ENCODE results near the gene ACOXL. TPM values are rescaled to one million over a fixed set of nuclear protein-coding genes. Genes with fewer than 3 reads are reported as not detected.

Gene ACOXL
- total RNA-seq, 2 experiments from 2014 or later = not detected

DNA sequence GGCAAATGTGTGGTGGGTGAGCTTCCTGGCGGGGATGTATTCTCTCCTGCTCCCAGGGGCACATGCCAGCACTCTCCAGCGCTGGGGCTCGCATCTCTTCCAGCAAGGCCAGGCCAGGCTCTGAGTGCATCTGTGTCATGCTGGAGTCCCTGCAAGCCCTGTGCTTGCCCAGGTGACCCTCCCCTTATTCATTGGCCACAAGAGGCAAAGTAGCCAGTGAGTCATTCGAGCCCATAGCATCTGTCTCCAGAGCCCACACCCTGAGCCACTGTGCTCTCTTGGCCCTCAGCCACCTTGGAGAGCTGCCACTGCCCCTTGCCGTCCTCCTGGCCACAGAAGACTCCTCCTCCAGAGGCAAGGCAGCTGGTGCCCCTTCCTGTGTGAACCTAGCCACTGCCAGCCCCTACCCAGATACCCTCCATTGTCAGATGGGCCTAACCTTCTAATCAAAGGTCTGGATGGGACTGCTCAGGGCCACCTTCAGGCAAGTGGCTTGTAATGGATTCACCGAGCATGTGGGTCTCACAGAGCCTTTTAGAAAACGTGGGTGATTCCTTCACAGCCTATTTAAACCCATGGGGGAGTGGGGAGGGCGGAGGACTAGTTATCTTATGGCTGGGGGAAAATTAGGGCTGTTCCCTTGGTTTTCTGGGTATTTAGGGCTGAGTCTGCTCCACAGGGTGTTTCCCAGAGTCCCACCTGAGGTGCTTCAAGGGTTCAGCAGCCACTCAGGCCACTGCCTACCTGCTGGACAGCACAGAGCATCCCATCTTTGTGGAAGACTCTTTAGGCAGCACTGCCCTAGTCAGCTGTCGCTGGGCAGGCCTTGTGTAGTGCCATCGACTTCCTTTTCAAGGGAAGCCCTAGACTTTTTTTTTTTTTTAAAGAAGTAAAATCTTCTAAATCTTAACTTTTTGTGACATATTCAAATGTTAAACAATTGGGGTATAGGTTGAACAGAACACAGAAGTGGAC is 137.4 kb downstream of the ACOXL start:
- peaks cover 4% of the 10 kb centered on the region for H3K27me3 Mint-ChIP-seq
- TF ChIP-seq, protein P1, sequence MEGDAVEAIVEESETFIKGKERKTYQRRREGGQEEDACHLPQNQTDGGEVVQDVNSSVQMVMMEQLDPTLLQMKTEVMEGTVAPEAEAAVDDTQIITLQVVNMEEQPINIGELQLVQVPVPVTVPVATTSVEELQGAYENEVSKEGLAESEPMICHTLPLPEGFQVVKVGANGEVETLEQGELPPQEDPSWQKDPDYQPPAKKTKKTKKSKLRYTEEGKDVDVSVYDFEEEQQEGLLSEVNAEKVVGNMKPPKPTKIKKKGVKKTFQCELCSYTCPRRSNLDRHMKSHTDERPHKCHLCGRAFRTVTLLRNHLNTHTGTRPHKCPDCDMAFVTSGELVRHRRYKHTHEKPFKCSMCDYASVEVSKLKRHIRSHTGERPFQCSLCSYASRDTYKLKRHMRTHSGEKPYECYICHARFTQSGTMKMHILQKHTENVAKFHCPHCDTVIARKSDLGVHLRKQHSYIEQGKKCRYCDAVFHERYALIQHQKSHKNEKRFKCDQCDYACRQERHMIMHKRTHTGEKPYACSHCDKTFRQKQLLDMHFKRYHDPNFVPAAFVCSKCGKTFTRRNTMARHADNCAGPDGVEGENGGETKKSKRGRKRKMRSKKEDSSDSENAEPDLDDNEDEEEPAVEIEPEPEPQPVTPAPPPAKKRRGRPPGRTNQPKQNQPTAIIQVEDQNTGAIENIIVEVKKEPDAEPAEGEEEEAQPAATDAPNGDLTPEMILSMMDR (IDR thresholded peaks at IDR 0.05) = no peak
- H3K9me3 ChIP-seq (ENCODE audit: control insufficient read depth in 1 of 2, insufficient read depth in 1 of 2, low read length in 2 of 2) = no peaks in the 10 kb centered on the region
- no peak overlapping the region for H3K27ac ChIP-seq (ENCODE audit: low read depth in 1 of 2, low read length in 2 of 2)
- no peaks in the 10 kb centered on the region for H3K9me3 Mint-ChIP-seq
- CTCF ChIA-PET = no interaction called here
- intact Hi-C loops (cut with DNase I, micrococcal nuclease) = no loop called here
- DNase-seq (no peak), ATAC-seq (ENCODE audit: poor library complexity) (no peak)
- POLR2A ChIA-PET = interaction anchor here (1.3 kb wide), 1 partner anchor 12 kb away, joined by 3 read pairs; no protein-coding TSS in a partner anchor
- H3K4me1 Mint-ChIP-seq (ENCODE audit: low read depth) = peaks cover 23% of the 10 kb centered on the region
- no peak overlapping the region for H3K27ac Mint-ChIP-seq
- H3K27me3 ChIP-seq (ENCODE audit: control insufficient read depth in 1 of 2, insufficient read depth in 2 of 2, low read length in 2 of 2) = peaks cover 0 to 3% of the 10 kb centered on the region in 2 experiments
- H3K36me3 Mint-ChIP-seq (ENCODE audit: low read depth) = no peaks in the 10 kb centered on the region
- no peaks in the 10 kb centered on the region for H3K36me3 ChIP-seq (ENCODE audit: insufficient read depth, low read length)
- H3K4me3 ChIP-seq (ENCODE audit: low read length) = no peak overlapping the region
- no peak overlapping the region for H3K4me3 Mint-ChIP-seq
- peaks cover 16% of the 10 kb centered on the region for H3K4me1 ChIP-seq (ENCODE audit: insufficient read depth, low read length)

- Mint-ChIP-seq H3K4me1 (ENCODE audit: low read depth) (peaks cover 15% of the 10 kb centered on the region), H3K27me3 (peaks cover 4% of the 10 kb centered on the region), H3K9me3 (no peaks in the 10 kb centered on the region), H3K27ac (no peak overlapping the region), H3K4me3 (no peak overlapping the region), H3K36me3 (ENCODE audit: low read depth) (no peaks in the 10 kb centered on the region)
- Histone ChIP-seq H3K36me3 (ENCODE audit: insufficient read depth, low read length) (no peaks in the 10 kb centered on the region), H3K27me3 (ENCODE audit: control insufficient read depth in 1 of 2, insufficient read depth in 2 of 2, low read length in 2 of 2) (peaks cover 0 to 3% of the 10 kb centered on the region in 2 experiments), H3K4me1 (ENCODE audit: insufficient read depth, low read length) (peaks cover 8% of the 10 kb centered on the region), H3K27ac (ENCODE audit: low read depth in 1 of 2, low read length in 2 of 2) (no peak overlapping the region), H3K4me3 (ENCODE audit: low read length) (no peak overlapping the region), H3K9me3 (ENCODE audit: control insufficient read depth in 1 of 2, insufficient read depth in 1 of 2, low read length in 2 of 2) (no peaks in the 10 kb centered on the region)
- intact Hi-C loops (cut with DNase I, micrococcal nuclease) = no loop called here
- DNase-seq = no peak
- TF ChIP-seq, protein P1 (IDR thresholded peaks at IDR 0.05) = no peak
- ChIA-PET POLR2A (interaction anchor here (1.3 kb wide), 1 partner anchor 12 kb away, joined by 3 read pairs; no protein-coding TSS in a partner anchor), CTCF (no interaction called here)
- ATAC-seq (ENCODE audit: poor library complexity) = no peak
Measured at GRCh38 chr2:110870545-110870944, 138.2 kb downstream of the ACOXL start.

DNA sequence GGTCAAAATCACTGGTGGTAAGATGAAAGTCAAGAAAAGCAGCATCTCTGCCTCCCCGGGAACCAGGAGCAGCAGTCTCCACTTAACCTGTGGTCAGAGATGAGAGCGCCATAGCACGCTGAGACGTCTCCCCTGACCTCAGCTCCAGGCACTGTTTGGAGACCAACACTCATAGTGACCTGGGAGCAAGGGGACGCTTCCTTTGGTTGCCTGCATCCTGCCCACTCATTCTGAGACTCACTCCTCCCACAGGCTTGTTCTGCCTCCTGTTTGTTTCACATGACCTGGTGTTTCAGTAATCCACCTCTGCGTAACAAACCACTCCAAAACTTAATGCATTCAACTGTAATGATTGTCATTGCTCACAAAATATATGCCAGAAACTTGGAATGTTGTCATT is 139.3 kb downstream of the ACOXL start:
- TF ChIP-seq, protein P1 (IDR thresholded peaks at IDR 0.05) = no peak
- Histone ChIP-seq H3K27ac (ENCODE audit: low read depth in 1 of 2, low read length in 2 of 2) (no peak overlapping the region), H3K27me3 (ENCODE audit: control insufficient read depth in 1 of 2, insufficient read depth in 2 of 2, low read length in 2 of 2) (peaks cover 0 to 3% of the 10 kb centered on the region in 2 experiments), H3K4me3 (ENCODE audit: low read length) (no peak overlapping the region), H3K4me1 (ENCODE audit: insufficient read depth, low read length) (peaks cover 2% of the 10 kb centered on the region), H3K9me3 (ENCODE audit: control insufficient read depth in 1 of 2, insufficient read depth in 1 of 2, low read length in 2 of 2) (no peaks in the 10 kb centered on the region), H3K36me3 (ENCODE audit: insufficient read depth, low read length) (no peaks in the 10 kb centered on the region)
- Mint-ChIP-seq H3K4me1 (ENCODE audit: low read depth) (peaks cover 6% of the 10 kb centered on the region), H3K36me3 (ENCODE audit: low read depth) (no peaks in the 10 kb centered on the region), H3K4me3 (no peak overlapping the region), H3K9me3 (no peaks in the 10 kb centered on the region), H3K27ac (no peak overlapping the region), H3K27me3 (no peaks in the 10 kb centered on the region)
- DNase-seq (no peak), ATAC-seq (ENCODE audit: poor library complexity) (no peak)
- POLR2A ChIA-PET = no interaction called here
- CTCF ChIA-PET = no interaction called here
- intact Hi-C loops (cut with DNase I, micrococcal nuclease) = no loop called here

All from CD4-positive, alpha-beta T cell (primary cell).